ENCODE measurements around the gene INTS14. TPM values are rescaled to one million over a fixed set of nuclear protein-coding genes. Genes with fewer than 3 reads are reported as not detected.

INTS14 gene
- total RNA-seq, 1 donor from 2014 or later: 49.5 TPM

- no peaks in the 10 kb centered on the region for H3K4me1 Mint-ChIP-seq (ENCODE audit: low read depth, unreplicated experiment)
- no peaks in the 10 kb centered on the region for H3K36me3 Mint-ChIP-seq (ENCODE audit: unreplicated experiment)
- TF ChIP-seq, protein P1, sequence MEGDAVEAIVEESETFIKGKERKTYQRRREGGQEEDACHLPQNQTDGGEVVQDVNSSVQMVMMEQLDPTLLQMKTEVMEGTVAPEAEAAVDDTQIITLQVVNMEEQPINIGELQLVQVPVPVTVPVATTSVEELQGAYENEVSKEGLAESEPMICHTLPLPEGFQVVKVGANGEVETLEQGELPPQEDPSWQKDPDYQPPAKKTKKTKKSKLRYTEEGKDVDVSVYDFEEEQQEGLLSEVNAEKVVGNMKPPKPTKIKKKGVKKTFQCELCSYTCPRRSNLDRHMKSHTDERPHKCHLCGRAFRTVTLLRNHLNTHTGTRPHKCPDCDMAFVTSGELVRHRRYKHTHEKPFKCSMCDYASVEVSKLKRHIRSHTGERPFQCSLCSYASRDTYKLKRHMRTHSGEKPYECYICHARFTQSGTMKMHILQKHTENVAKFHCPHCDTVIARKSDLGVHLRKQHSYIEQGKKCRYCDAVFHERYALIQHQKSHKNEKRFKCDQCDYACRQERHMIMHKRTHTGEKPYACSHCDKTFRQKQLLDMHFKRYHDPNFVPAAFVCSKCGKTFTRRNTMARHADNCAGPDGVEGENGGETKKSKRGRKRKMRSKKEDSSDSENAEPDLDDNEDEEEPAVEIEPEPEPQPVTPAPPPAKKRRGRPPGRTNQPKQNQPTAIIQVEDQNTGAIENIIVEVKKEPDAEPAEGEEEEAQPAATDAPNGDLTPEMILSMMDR (IDR thresholded peaks at IDR 0.05; ENCODE audit: partially characterized antibody, unreplicated experiment): no peak
- DNase-seq: no peak
- H3K9me3 Mint-ChIP-seq (ENCODE audit: unreplicated experiment): no peaks in the 10 kb centered on the region
- no peak overlapping the region for H3K27ac Mint-ChIP-seq (ENCODE audit: unreplicated experiment)
- no peaks in the 10 kb centered on the region for H3K27me3 Mint-ChIP-seq (ENCODE audit: unreplicated experiment)
- H3K4me3 Mint-ChIP-seq (ENCODE audit: unreplicated experiment): no peak overlapping the region
These were observed 7.4 kb downstream of the INTS14 start for GRCh38 chr15:65603559-65603958.

- Mint-ChIP-seq H3K27ac (ENCODE audit: unreplicated experiment) (no peak overlapping the region), H3K4me1 (ENCODE audit: low read depth, unreplicated experiment) (no peaks in the 10 kb centered on the region), H3K9me3 (ENCODE audit: unreplicated experiment) (no peaks in the 10 kb centered on the region), H3K36me3 (ENCODE audit: unreplicated experiment) (no peaks in the 10 kb centered on the region), H3K27me3 (ENCODE audit: unreplicated experiment) (no peaks in the 10 kb centered on the region), H3K4me3 (ENCODE audit: unreplicated experiment) (no peak overlapping the region)
- TF ChIP-seq, protein P1 (IDR thresholded peaks at IDR 0.05; ENCODE audit: partially characterized antibody, unreplicated experiment): no peak
- DNase-seq: no peak
These were observed 7.8 kb downstream of the INTS14 start for GRCh38 chr15:65603134-65603533.

GRCh38 chr15:65599677-65600076 lies 11.3 kb downstream of the INTS14 start:
- TF ChIP-seq, protein P1 (IDR thresholded peaks at IDR 0.05; ENCODE audit: partially characterized antibody, unreplicated experiment): no peak
- Mint-ChIP-seq H3K36me3 (ENCODE audit: unreplicated experiment) (no peaks in the 10 kb centered on the region), H3K4me3 (ENCODE audit: unreplicated experiment) (no peak overlapping the region), H3K27ac (ENCODE audit: unreplicated experiment) (no peak overlapping the region), H3K9me3 (ENCODE audit: unreplicated experiment) (no peaks in the 10 kb centered on the region), H3K4me1 (ENCODE audit: low read depth, unreplicated experiment) (no peaks in the 10 kb centered on the region), H3K27me3 (ENCODE audit: unreplicated experiment) (no peaks in the 10 kb centered on the region)
- DNase-seq: no peak

- Mint-ChIP-seq H3K27me3 (ENCODE audit: unreplicated experiment) (no peaks in the 10 kb centered on the region), H3K4me1 (ENCODE audit: low read depth, unreplicated experiment) (no peaks in the 10 kb centered on the region), H3K9me3 (ENCODE audit: unreplicated experiment) (peaks cover 1% of the 10 kb centered on the region), H3K4me3 (ENCODE audit: unreplicated experiment) (no peak overlapping the region), H3K36me3 (ENCODE audit: unreplicated experiment) (no peaks in the 10 kb centered on the region), H3K27ac (ENCODE audit: unreplicated experiment) (no peak overlapping the region)
- TF ChIP-seq, protein P1 (IDR thresholded peaks at IDR 0.05; ENCODE audit: partially characterized antibody, unreplicated experiment): no peak
- DNase-seq: no peak
These were observed 12.5 kb downstream of the INTS14 start for GRCh38 chr15:65598468-65598867.

DNA sequence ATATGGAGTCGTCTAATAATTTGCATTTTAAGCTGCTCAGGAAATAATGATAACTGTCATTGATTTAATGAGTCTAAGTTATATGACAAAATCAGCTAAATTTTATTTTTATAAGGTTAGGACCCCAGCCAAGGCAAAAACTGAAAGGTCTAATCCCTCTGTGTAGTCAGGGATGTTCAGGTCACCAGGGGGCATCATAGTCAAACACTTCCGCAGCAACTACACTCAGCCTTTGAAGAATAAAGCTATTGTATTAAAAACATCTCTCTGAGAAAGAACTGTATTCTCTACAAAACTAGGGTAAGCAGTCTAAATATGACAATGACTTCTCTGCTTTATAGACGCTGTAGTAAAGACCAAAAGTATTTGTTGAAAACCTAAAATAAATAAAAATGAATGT lies 15.0 kb downstream of the INTS14 start:
- peak; percentile 35 for DNase-seq
- no peak overlapping the region for H3K4me3 Mint-ChIP-seq (ENCODE audit: unreplicated experiment)
- H3K27me3 Mint-ChIP-seq (ENCODE audit: unreplicated experiment): peaks cover 2% of the 10 kb centered on the region
- peaks cover 1% of the 10 kb centered on the region for H3K9me3 Mint-ChIP-seq (ENCODE audit: unreplicated experiment)
- H3K36me3 Mint-ChIP-seq (ENCODE audit: unreplicated experiment): no peaks in the 10 kb centered on the region
- H3K4me1 Mint-ChIP-seq (ENCODE audit: low read depth, unreplicated experiment): no peaks in the 10 kb centered on the region
- no peak overlapping the region for H3K27ac Mint-ChIP-seq (ENCODE audit: unreplicated experiment)
- TF ChIP-seq, protein P1 (IDR thresholded peaks at IDR 0.05; ENCODE audit: partially characterized antibody, unreplicated experiment): peak; percentile 55

Data from glutamatergic neuron (in vitro differentiated cells).